Measurements from ENCODE around the gene STX16.

- TF ChIP-seq CTCF (IDR thresholded peaks at IDR 0.05) (no peak), EZH2 (IDR thresholded peaks at IDR 0.05; ENCODE audit: borderline replicate concordance, insufficient read depth, low read depth, low read length, poor library complexity, severe bottlenecking) (no peak)
Observed at GRCh38 chr20:58642441-58642840, 8.6 kb upstream of the STX16 start.

Measured in B cell (primary cell).